ACC112 (cell line): Measurements from ENCODE around the gene HPX.

Experiments
- H2AFZ ChIP-seq: fragments of 200-600 bp; sonication (generic); one replicate; pipeline ENCODE4 v1.6.0; 2017; ENCODE audit warnings: antibody characterized with exemption, low read length; ENCODE audit not compliant: unreplicated experiment
- H3K27ac ChIP-seq: fragments of 200-600 bp; sonication (generic); 2 replicates; pipeline ENCODE4 v1.5.1; 2014; ENCODE audit warnings: low read depth, mild to moderate bottlenecking, antibody characterized with exemption, low read length, moderate library complexity
- H3K27me3 ChIP-seq: fragments of 200-600 bp; sonication (generic); 2 replicates; pipeline ENCODE4 v1.6.1; 2014; ENCODE audit warnings: mild to moderate bottlenecking, antibody characterized with exemption, low read length, moderate library complexity, mixed read lengths; ENCODE audit not compliant: insufficient read depth
- H3K36me3 ChIP-seq: fragments of 200-600 bp; sonication (generic); 2 replicates; pipeline ENCODE4 v1.6.1; 2016; ENCODE audit warnings: mild to moderate bottlenecking, antibody characterized with exemption, low read length, moderate library complexity, mixed read lengths; ENCODE audit not compliant: insufficient read depth
- H3K4me1 ChIP-seq: fragments of 200-600 bp; sonication (generic); one replicate; pipeline ENCODE4 v1.6.1; 2016; ENCODE audit warnings: low read length, mixed read lengths; ENCODE audit not compliant: insufficient read depth, unreplicated experiment, control insufficient read depth
- H3K4me3 ChIP-seq: fragments of 200-600 bp; sonication (generic); 2 replicates; pipeline ENCODE4 v1.5.1; 2014; ENCODE audit warnings: mild to moderate bottlenecking, low read depth, low read length
- H3K79me2 ChIP-seq: fragments of 200-600 bp; sonication (generic); one replicate; pipeline ENCODE4 v1.6.0; 2016; ENCODE audit warnings: low read length; ENCODE audit not compliant: control insufficient read depth, unreplicated experiment, insufficient read depth

Gene HPX

GRCh38 chr11:6415797-6416196 lies 25.0 kb downstream of the HPX start:
- Histone ChIP-seq H3K4me3 (no peak overlapping the region), H3K27ac (no peak overlapping the region), H3K36me3 (no peaks in the 10 kb centered on the region), H2AFZ (no peak overlapping the region), H3K27me3 (no peaks in the 10 kb centered on the region), H3K4me1 (peaks cover 11% of the 10 kb centered on the region), H3K79me2 (peaks cover 3% of the 10 kb centered on the region)

GRCh38 chr11:6414874-6415328 lies 25.9 kb downstream of the HPX start:
- H3K4me3 ChIP-seq = no peak overlapping the region
- no peaks in the 10 kb centered on the region for H3K27me3 ChIP-seq
- peaks cover 10% of the 10 kb centered on the region for H3K4me1 ChIP-seq
- H3K27ac ChIP-seq = no peak overlapping the region
- peaks cover 3% of the 10 kb centered on the region for H3K79me2 ChIP-seq
- H3K36me3 ChIP-seq = no peaks in the 10 kb centered on the region
- H2AFZ ChIP-seq = no peak overlapping the region

- Histone ChIP-seq H3K4me3 (no peak overlapping the region), H3K27me3 (no peaks in the 10 kb centered on the region), H3K79me2 (peaks cover 3% of the 10 kb centered on the region), H3K27ac (no peak overlapping the region), H3K36me3 (no peaks in the 10 kb centered on the region), H3K4me1 (peaks cover 5% of the 10 kb centered on the region), H2AFZ (no peak overlapping the region)
Measured at GRCh38 chr11:6413791-6414201, 27.0 kb downstream of the HPX start.

- H3K4me1 ChIP-seq = no peaks in the 10 kb centered on the region
- H3K27ac ChIP-seq = no peak overlapping the region
- no peak overlapping the region for H2AFZ ChIP-seq
- no peaks in the 10 kb centered on the region for H3K36me3 ChIP-seq
- H3K4me3 ChIP-seq = no peak overlapping the region
- H3K79me2 ChIP-seq = peaks cover 3% of the 10 kb centered on the region
- no peaks in the 10 kb centered on the region for H3K27me3 ChIP-seq
Measured at GRCh38 chr11:6411594-6412031, 29.2 kb downstream of the HPX start.

GRCh38 chr11:6410695-6411430 lies 29.9 kb downstream of the HPX start:
- no peak overlapping the region for H3K27ac ChIP-seq
- H2AFZ ChIP-seq = no peak overlapping the region
- no peaks in the 10 kb centered on the region for H3K4me1 ChIP-seq
- H3K4me3 ChIP-seq = no peak overlapping the region
- no peaks in the 10 kb centered on the region for H3K36me3 ChIP-seq
- no peaks in the 10 kb centered on the region for H3K27me3 ChIP-seq
- peaks cover 3% of the 10 kb centered on the region for H3K79me2 ChIP-seq

DNA sequence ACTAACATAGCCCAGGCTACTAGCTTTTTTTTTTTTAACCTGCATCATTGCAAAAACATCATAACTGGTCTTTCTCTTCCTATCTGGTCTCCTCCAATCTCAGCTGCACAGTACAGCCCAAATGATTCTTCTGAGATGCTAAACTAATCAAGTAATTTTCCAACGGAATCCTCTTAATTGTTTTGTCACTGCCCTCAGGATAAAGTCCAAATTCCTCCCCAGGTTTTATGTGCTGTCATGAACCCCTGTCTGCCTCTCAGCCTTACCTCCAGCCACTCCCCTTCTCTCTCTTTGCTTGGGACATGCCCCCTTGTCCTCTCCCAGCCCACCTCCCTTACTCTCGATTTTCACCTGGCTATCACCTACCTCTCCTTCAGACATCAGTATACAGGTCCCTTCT lies 34.4 kb downstream of the HPX start:
- Histone ChIP-seq H2AFZ (no peak overlapping the region), H3K36me3 (no peaks in the 10 kb centered on the region), H3K4me3 (no peak overlapping the region), H3K27me3 (no peaks in the 10 kb centered on the region), H3K4me1 (no peaks in the 10 kb centered on the region), H3K79me2 (no peaks in the 10 kb centered on the region), H3K27ac (no peak overlapping the region)

DNA sequence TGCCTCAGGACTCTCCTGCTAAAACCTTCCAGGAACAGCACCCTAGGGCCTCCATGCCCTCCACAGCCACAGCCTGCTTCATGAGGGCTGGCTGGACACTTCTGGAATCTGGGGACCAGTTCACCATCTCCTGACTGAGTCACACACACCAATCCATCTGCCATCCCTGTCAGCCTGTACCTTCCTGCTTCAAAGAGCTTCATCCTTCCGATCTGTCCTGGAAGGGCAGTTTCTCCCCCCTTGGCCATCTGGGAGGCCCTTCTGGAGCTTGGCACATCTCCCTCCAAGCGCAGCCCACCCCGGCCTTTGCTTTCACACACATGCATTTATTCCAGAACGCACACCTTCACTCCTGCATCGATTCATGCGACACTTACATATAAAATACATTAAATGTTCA lies 34.9 kb downstream of the HPX start:
- no peaks in the 10 kb centered on the region for H3K79me2 ChIP-seq
- no peak overlapping the region for H2AFZ ChIP-seq
- no peaks in the 10 kb centered on the region for H3K36me3 ChIP-seq
- no peak overlapping the region for H3K4me3 ChIP-seq
- no peaks in the 10 kb centered on the region for H3K4me1 ChIP-seq
- H3K27ac ChIP-seq = no peak overlapping the region
- H3K27me3 ChIP-seq = no peaks in the 10 kb centered on the region

DNA sequence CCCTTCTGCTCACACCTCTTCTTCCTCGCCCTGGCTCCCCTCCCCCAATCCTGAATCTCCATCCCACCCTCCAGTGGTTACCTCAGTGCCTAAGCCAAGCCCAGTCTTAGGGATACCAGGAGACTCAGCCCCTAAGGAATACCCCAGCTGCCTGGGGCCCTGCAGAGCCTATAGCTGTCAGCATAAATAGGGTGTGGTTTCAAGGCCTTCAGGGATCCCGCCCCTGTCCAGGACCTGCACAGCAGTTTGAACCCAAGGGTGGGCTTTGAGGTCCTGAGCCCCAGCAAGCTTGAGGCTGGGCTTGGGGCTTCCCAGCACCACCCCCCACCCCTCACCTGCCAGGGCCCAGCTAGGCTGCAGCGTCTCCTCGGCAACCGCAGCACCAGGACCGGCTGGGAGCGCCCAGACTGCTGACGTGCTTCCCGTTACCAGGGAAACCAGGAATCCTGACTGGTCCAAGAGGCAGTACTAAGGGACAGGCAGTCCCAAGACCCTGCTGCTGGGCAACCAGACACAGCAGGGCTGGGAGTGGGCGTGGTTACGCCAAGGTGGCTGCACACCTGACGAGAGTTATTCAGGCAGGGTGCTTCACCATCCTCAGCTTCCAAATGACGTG lies 35.6 kb downstream of the HPX start:
- H3K4me3 ChIP-seq = no peak overlapping the region
- H3K27ac ChIP-seq = no peak overlapping the region
- no peaks in the 10 kb centered on the region for H3K79me2 ChIP-seq
- no peaks in the 10 kb centered on the region for H3K27me3 ChIP-seq
- H3K36me3 ChIP-seq = no peaks in the 10 kb centered on the region
- H2AFZ ChIP-seq = no peak overlapping the region
- H3K4me1 ChIP-seq = no peaks in the 10 kb centered on the region

DNA sequence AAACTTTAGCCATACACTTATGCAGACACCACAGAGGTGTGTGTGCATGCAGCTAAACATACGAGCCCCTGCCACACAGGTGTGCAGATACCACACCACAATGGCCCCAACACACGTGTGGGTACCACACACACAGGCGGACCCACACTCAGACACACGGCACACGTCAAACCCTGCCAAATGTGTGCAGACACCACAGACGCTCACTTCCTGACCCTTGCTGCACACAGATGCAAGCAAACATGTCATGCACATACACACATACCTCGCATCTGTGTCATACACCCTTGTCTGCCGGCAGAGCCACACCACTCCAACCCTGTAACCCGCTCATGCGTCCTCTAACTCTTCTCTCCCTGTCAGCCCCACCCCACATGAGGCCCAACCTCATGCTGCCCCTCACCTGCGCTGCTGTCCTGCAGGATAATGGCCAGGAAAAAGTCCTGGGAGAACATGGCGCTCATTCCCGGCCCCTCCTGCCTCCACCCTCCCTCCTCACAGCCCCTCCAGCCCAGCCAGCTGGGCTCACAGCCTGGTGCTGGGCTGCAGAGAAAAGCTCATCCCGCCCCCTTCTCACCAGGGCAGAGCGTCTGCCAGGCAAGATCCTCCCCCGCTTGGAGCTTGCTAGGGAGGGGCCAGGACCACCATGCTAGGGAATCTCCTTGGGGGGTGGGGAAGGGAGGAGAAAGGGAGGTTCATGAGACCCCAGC lies 36.3 kb downstream of the HPX start:
- no peaks in the 10 kb centered on the region for H3K79me2 ChIP-seq
- no peak overlapping the region for H3K27ac ChIP-seq
- H3K4me1 ChIP-seq = no peaks in the 10 kb centered on the region
- H3K36me3 ChIP-seq = no peaks in the 10 kb centered on the region
- H3K27me3 ChIP-seq = no peaks in the 10 kb centered on the region
- H3K4me3 ChIP-seq = no peak overlapping the region
- no peak overlapping the region for H2AFZ ChIP-seq

DNA sequence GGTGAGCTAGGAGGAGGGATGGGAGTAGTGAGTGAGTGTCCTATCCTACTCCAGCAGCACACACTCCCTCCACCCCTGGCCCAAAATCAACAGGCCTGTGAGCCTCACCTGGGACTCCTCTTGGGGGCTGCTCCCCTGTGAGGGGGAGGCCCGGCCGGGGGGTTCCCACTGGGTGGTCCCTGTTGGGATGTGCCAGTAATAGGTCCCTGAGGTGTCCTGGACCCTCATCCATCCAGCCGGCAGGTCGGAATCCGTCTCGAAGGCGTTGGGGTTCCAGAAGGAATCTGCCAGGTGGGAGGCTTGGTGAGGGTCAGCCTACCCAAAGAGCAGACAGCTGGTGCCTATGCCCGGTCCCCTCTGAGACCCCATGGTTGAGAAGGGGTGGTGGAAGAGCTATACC lies 37.2 kb downstream of the HPX start:
- H3K36me3 ChIP-seq = no peaks in the 10 kb centered on the region
- H2AFZ ChIP-seq = no peak overlapping the region
- H3K4me3 ChIP-seq = no peak overlapping the region
- no peaks in the 10 kb centered on the region for H3K27me3 ChIP-seq
- H3K79me2 ChIP-seq = no peaks in the 10 kb centered on the region
- no peaks in the 10 kb centered on the region for H3K4me1 ChIP-seq
- H3K27ac ChIP-seq = no peak overlapping the region
